GM21737 (cell line): ENCODE results near the gene CCDC74B.
"Not testable (repeated sequence)": the region's sequence is repeated elsewhere in the genome, so short reads cannot be mapped to it uniquely, and the experiment has no call there.

Source experiments
- ATAC-seq: cut with Tn5 transposase; IDR thresholded peaks from one replicate; pipeline ENCODE4 v1.9.1; 2021; ENCODE audit warnings: mild to moderate bottlenecking, moderate library complexity; ENCODE audit not compliant: unreplicated experiment

CCDC74B gene

GRCh38 chr2:130120924-130121323 is 24.0 kb downstream of the CCDC74B start:
- not testable (repeated sequence) for ATAC-seq

- ATAC-seq, result not testable (repeated sequence)
Measured at GRCh38 chr2:130102597-130103363, 42.1 kb downstream of the CCDC74B start.
